Memory B cell (primary cell): Measurements from ENCODE around the gene TSPAN18.
A peak's percentile ranks its signal among the peaks of the same experiment; 100 is the strongest.

Experiments used
- ATAC-seq: fragments of 150-1000 bp; cut with Tn5 transposase; 2 replicates; pipeline ENCODE4 v1.10.0; 2021; ENCODE audit warnings: low read depth, mild to moderate bottlenecking, moderate library complexity
- DNase-seq, 2 donors: peaks; one replicate each; pipeline ENCODE4 v3.0.0; 2022; ENCODE audit warnings: low spot score in 2 of 2
- H3K27ac Mint-ChIP-seq: one replicate; pipeline ENCODE4 v1.8.0; 2022; ENCODE audit warnings: mild to moderate bottlenecking, moderate library complexity, mixed read lengths
- H3K27me3 Mint-ChIP-seq: one replicate; pipeline ENCODE4 v1.8.0; 2022; ENCODE audit warnings: mixed read lengths
- H3K36me3 Mint-ChIP-seq: one replicate; pipeline ENCODE4 v1.8.0; 2022; ENCODE audit warnings: mild to moderate bottlenecking, mixed read lengths
- H3K4me1 Mint-ChIP-seq: one replicate; pipeline ENCODE4 v1.8.0; 2022; ENCODE audit warnings: mixed read lengths
- H3K4me3 Mint-ChIP-seq: one replicate; pipeline ENCODE4 v1.8.0; 2022; ENCODE audit warnings: mild to moderate bottlenecking, moderate library complexity, mixed read lengths
- H3K9me3 Mint-ChIP-seq: one replicate; pipeline ENCODE4 v1.8.0; 2022; ENCODE audit warnings: mixed read lengths

Gene TSPAN18

GRCh38 chr11:44936951-44937543 is 210.3 kb downstream of the TSPAN18 start:
- Mint-ChIP-seq H3K36me3 (peaks cover 13% of the 10 kb centered on the region), H3K4me3 (no peak overlapping the region), H3K27me3 (no peaks in the 10 kb centered on the region), H3K4me1 (peaks cover 20% of the 10 kb centered on the region), H3K9me3 (no peaks in the 10 kb centered on the region), H3K27ac (no peak overlapping the region)
- no peak for ATAC-seq
- no peak for DNase-seq

- no peak overlapping the region for H3K4me3 Mint-ChIP-seq
- no peaks in the 10 kb centered on the region for H3K9me3 Mint-ChIP-seq
- no peaks in the 10 kb centered on the region for H3K27me3 Mint-ChIP-seq
- no peak overlapping the region for H3K27ac Mint-ChIP-seq
- peaks cover 31% of the 10 kb centered on the region for H3K4me1 Mint-ChIP-seq
- no peak for ATAC-seq
- no peak for DNase-seq
- peaks cover 12% of the 10 kb centered on the region for H3K36me3 Mint-ChIP-seq
Observed at GRCh38 chr11:44938066-44938691, 211.4 kb downstream of the TSPAN18 start.

DNA sequence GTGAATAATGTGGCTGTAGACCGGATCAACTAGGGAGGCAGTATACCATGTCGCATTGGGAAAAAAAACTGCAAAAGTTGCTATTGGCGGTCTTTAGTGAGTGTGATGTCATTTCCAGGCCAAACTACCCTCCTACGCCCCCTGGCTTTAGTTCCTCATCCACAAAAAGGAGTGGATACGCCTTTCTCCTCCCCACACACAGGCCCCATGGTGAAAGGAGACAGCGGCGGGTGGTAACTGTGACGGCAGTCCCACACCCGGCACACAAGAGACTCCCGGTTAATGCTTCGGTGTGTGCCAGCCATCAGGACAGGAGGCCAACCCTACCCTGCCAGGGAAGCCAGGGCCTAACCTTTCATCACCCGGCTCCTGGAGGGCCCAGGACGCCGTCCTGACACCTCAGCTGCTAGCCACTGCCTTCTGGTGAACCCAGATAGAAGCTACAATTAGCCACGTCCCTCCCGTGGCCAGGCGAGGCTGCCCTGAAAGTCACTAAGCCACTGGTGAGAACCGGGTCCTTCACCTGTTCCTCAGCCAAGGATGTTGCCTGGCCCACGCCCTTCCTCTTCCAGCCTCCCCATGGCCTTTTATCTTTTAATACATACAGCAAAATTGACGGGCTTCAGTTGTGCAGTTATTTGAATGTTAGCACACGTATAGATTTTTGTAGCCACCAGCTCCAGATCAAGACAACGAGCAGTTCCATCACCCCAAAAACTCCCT is 213.1 kb downstream of the TSPAN18 start:
- Mint-ChIP-seq H3K27ac (peak overlapping the region; percentile 9), H3K27me3 (no peaks in the 10 kb centered on the region), H3K4me3 (no peak overlapping the region), H3K36me3 (peaks cover 7% of the 10 kb centered on the region), H3K4me1 (peaks cover 42% of the 10 kb centered on the region), H3K9me3 (no peaks in the 10 kb centered on the region)
- ATAC-seq, result no peak
- DNase-seq, result no peak

DNA sequence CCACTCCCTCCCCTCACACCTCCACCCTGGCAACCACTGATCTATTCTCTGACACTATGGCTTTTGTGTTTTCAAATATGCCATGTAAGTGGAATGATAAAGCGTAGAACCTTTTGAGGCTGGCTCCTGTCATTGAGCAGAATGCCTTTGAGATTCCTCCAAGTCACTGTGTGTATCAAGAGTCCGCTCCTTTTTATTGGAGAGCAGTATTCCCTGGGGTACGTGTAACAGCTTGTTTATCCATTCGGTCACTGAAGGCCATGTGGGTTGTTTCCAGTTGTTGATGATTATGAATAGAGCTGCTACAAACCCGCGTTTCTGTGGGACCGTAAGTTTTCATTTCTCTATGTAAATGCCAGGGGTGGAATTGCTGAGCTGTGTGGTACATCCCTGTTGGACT is 213.6 kb downstream of the TSPAN18 start:
- Mint-ChIP-seq H3K27me3 (no peaks in the 10 kb centered on the region), H3K4me3 (no peak overlapping the region), H3K9me3 (no peaks in the 10 kb centered on the region), H3K36me3 (peaks cover 7% of the 10 kb centered on the region), H3K27ac (peak overlapping the region; percentile 9), H3K4me1 (peaks cover 48% of the 10 kb centered on the region)
- ATAC-seq (no peak), DNase-seq (no peak)

GRCh38 chr11:44940835-44941234 is 214.1 kb downstream of the TSPAN18 start:
- DNase-seq (no peak), ATAC-seq (no peak)
- no peak overlapping the region for H3K4me3 Mint-ChIP-seq
- H3K9me3 Mint-ChIP-seq, result no peaks in the 10 kb centered on the region
- H3K4me1 Mint-ChIP-seq, result peaks cover 50% of the 10 kb centered on the region
- peak overlapping the region; percentile 55 for H3K27ac Mint-ChIP-seq
- no peaks in the 10 kb centered on the region for H3K27me3 Mint-ChIP-seq
- H3K36me3 Mint-ChIP-seq, result peaks cover 7% of the 10 kb centered on the region

DNA sequence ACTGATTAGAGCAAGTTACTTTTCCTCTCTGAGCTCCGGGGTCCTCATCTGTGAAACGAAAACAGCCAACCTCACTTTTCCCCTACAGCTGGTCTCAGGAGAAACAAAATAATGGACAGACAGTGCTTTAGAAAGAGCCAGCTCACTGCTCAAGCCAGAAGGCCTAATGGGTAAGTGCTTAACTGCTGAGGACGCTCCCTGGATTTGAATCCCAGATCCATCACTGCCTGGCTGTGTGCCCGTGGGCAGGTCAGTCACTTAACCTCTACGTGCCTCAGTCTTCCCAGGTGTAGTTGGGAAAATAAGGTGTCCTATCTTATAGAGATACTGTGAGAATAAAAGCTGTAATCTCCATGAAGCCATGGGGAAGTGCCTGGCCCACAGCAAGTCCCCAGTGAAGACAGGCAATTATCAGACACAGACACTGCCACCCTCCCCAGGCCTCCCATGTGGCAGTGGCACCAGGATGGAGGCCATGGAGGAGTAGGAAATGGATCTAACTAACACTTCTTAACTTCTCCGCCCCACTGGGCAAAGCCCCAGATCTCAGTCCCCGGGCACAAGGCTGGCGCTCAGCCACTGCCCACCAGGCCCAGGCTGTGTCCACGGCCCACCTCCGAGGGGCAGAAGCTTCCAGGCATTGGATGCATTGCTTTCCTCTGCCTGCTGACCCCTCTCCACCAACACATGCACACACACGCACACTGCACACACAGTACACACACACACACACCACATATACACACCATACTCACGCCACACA is 214.7 kb downstream of the TSPAN18 start:
- DNase-seq, result no peak
- Mint-ChIP-seq H3K27me3 (no peaks in the 10 kb centered on the region), H3K4me1 (peaks cover 53% of the 10 kb centered on the region), H3K36me3 (peaks cover 6% of the 10 kb centered on the region), H3K27ac (peak overlapping the region; percentile 81), H3K9me3 (no peaks in the 10 kb centered on the region), H3K4me3 (no peak overlapping the region)
- ATAC-seq, result no peak

DNA sequence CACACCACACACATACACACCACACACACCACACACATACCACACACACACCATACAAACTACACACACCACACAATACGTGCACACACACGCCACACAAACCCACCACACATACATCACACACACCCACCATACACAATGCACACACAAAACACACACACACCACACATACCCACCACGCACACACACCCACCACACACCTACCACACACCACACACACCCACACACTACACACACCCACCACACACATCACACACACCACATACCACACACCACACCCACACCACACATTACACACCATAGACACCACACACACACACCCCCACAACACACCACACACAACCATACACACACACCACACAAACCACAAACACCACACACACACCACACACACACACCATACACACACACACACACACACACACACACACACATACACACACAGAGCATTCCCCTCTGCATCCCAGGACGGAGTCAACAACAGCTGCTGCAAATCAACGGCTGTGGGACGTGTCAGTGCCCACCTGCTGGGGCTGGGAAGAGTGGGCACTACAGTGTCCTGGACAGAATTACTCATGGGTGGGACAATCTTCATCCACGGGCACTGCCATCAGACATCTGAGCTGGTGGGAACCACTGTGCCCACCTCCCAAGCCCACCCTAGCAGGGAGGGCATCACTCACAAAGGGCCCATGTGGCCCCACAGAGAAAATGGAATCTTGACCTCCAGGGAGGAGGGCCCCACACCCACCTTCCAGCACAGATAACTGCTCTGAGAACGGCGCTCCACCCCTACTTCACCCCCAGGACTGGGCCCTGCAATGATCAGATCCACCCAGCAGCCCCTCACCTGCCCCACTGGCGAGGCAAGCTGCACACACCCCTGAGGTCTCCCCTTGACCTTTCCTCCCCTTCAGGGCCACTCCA is 215.5 kb downstream of the TSPAN18 start:
- peaks cover 6% of the 10 kb centered on the region for H3K36me3 Mint-ChIP-seq
- ATAC-seq (no peak), DNase-seq (no peak)
- peak overlapping the region; percentile 81 for H3K27ac Mint-ChIP-seq
- H3K27me3 Mint-ChIP-seq, result no peaks in the 10 kb centered on the region
- peaks cover 58% of the 10 kb centered on the region for H3K4me1 Mint-ChIP-seq
- H3K9me3 Mint-ChIP-seq, result no peaks in the 10 kb centered on the region
- peak overlapping the region; percentile 72 for H3K4me3 Mint-ChIP-seq

- no peaks in the 10 kb centered on the region for H3K27me3 Mint-ChIP-seq
- peak overlapping the region; percentile 72 for H3K4me3 Mint-ChIP-seq
- ATAC-seq, result peak; percentile 97
- H3K9me3 Mint-ChIP-seq, result no peaks in the 10 kb centered on the region
- peaks cover 6% of the 10 kb centered on the region for H3K36me3 Mint-ChIP-seq
- DNase-seq, result peak; percentile 56 to 72
- peak overlapping the region; percentile 81 for H3K27ac Mint-ChIP-seq
- H3K4me1 Mint-ChIP-seq, result peaks cover 64% of the 10 kb centered on the region
Observed at GRCh38 chr11:44943118-44943517, 216.4 kb downstream of the TSPAN18 start.

- peaks cover 6% of the 10 kb centered on the region for H3K36me3 Mint-ChIP-seq
- no peak for DNase-seq
- no peaks in the 10 kb centered on the region for H3K9me3 Mint-ChIP-seq
- H3K27me3 Mint-ChIP-seq, result no peaks in the 10 kb centered on the region
- H3K4me3 Mint-ChIP-seq, result peak overlapping the region; percentile 72
- peak; percentile 21 for ATAC-seq
- peak overlapping the region; percentile 81 for H3K27ac Mint-ChIP-seq
- H3K4me1 Mint-ChIP-seq, result peaks cover 64% of the 10 kb centered on the region
Observed at GRCh38 chr11:44943696-44944095, 216.9 kb downstream of the TSPAN18 start.

- Mint-ChIP-seq H3K4me3 (peak overlapping the region; percentile 72), H3K27me3 (no peaks in the 10 kb centered on the region), H3K4me1 (peaks cover 66% of the 10 kb centered on the region), H3K36me3 (peaks cover 6% of the 10 kb centered on the region), H3K9me3 (no peaks in the 10 kb centered on the region), H3K27ac (peak overlapping the region; percentile 81)
- DNase-seq (no peak), ATAC-seq (no peak)
Observed at GRCh38 chr11:44944181-44944852, 217.6 kb downstream of the TSPAN18 start.

GRCh38 chr11:44944853-44945235 is 218.1 kb downstream of the TSPAN18 start:
- DNase-seq, result no peak
- Mint-ChIP-seq H3K4me1 (peaks cover 66% of the 10 kb centered on the region), H3K36me3 (peaks cover 6% of the 10 kb centered on the region), H3K27ac (peak overlapping the region; percentile 81), H3K4me3 (no peak overlapping the region), H3K27me3 (no peaks in the 10 kb centered on the region), H3K9me3 (no peaks in the 10 kb centered on the region)
- no peak for ATAC-seq

DNA sequence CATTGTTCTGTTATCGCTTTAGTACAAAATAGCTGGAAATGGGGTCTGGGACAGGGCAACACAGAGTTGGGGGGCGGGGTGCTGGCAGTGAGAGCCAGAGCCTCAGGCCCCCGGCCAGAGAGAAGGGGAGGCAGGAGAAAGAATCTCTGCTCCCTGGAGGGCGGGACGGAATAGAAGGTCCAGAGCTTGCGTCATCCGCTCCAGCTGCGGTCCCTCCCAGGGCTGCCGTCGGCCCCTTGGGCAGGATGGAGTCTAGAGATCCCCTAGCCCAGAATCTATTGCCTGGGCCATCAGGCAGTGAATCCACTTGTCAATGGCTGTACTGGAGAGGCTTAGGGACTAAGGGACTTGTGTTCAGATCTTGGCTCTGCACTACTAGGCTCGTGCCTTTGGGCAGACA is 218.9 kb downstream of the TSPAN18 start:
- DNase-seq, result no peak
- no peaks in the 10 kb centered on the region for H3K27me3 Mint-ChIP-seq
- ATAC-seq, result no peak
- H3K36me3 Mint-ChIP-seq, result peaks cover 5% of the 10 kb centered on the region
- no peaks in the 10 kb centered on the region for H3K9me3 Mint-ChIP-seq
- H3K27ac Mint-ChIP-seq, result peak overlapping the region; percentile 81
- peaks cover 61% of the 10 kb centered on the region for H3K4me1 Mint-ChIP-seq
- no peak overlapping the region for H3K4me3 Mint-ChIP-seq

DNA sequence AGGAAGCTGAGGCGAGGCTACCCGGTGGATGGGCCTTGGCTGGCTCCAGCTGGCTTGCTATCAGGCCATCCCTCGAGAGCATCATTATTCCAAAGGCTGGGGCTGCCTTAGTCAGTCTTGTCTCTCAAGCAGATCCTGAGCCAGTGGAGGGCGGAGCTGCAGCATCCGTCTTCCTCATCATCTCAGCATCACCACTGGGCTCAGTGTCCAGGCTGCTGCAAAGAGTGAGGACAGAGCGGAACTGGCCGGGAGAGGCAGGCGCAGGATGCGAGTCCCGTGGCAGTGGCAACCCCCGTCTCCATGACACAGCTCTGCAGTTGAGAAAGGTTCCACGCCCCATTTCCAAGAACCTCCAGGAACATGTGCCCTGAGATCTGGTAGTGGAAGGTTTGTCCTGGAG is 219.5 kb downstream of the TSPAN18 start:
- no peak for ATAC-seq
- Mint-ChIP-seq H3K27ac (peak overlapping the region; percentile 42), H3K4me3 (no peak overlapping the region), H3K4me1 (peaks cover 57% of the 10 kb centered on the region), H3K36me3 (peaks cover 2% of the 10 kb centered on the region), H3K9me3 (no peaks in the 10 kb centered on the region), H3K27me3 (no peaks in the 10 kb centered on the region)
- no peak for DNase-seq
